COLO668 (cell line): ENCODE data around the gene EVC2.

Source experiments
- DNase-seq: peaks from one replicate; lab custom pipeline; 2025; ENCODE audit not compliant: unreplicated experiment; lab: John Stamatoyannopoulos, UW

Gene EVC2

GRCh38 chr4:5715357-5715756, 7.0 kb upstream of the EVC2 start:
- DNase-seq, result no peak

DNA sequence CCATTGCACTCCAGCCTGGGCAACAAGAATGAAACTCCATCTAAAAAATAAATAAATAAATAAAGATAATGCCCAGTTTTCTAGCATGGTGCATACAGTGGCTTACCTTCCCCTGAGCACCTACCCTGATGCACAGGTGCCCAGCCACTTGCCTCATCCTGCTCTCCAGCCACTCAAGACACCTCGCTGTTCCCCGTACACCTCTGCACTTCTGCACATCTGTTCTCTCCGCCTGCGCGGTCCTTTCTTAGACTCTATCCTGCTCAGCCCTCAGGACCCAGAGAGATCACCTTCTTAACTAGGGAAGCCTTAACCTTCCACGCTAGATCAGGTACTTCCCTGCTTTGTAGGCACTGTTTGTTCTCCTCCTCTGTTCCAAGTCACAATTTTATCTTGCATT, 5.5 kb upstream of the EVC2 start:
- no peak for DNase-seq

- DNase-seq, result no peak
Observed at GRCh38 chr4:5712931-5713330, 4.6 kb upstream of the EVC2 start.

DNA sequence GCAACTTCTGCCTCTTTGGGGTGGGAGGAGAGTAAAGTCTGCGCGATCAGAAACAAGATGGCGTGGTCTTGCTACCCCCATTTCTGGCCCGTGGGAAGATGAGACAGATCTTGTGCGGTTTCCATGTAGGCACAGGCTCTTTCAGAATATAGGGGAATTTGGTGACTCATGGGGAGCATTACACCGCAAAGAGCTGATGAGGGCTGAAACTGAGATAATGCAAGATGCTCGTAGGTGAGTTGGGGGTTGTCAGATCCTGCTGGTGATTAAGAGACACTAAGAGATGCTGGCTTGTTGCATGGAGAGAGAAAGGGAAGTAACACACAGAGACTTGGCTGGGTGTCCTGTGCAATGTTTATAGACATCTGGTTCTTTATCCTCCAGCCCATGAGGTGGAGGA, 4.2 kb upstream of the EVC2 start:
- no peak for DNase-seq

- DNase-seq, result no peak
Observed at GRCh38 chr4:5711479-5712184, 3.3 kb upstream of the EVC2 start.

DNA sequence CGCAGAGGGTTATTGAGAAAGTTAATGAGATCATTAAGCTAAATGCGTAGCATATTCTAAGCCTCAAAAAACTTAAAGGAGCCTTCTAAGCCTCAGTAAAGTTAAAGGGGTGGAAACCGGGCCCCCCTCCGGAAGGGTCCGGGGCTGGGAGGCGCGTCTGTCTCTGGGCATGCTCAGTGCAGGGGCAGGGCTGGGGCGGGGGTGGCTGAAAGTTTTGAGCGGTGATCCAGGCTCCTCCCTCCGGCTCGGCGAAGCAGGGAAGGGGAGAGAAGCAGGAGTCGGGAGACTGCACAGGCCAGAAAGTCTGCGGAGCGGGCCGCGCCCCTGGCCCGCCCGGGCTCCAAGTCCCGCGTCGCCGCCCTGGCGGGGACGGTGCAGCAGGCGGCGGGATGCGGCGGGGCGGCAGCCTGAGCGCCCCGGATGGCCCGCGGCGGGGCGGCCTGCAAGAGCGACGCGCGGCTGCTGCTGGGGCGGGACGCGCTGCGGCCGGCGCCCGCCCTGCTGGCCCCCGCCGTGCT, 2.7 kb upstream of the EVC2 start, which contains the start of gene EVC:
Gene EVC, plus strand, starts transcription at position 241 of the 518 bp plus-strand sequence. Its CDS starts 180 bp downstream, at position 421.
- peak; percentile 75 for DNase-seq

DNA sequence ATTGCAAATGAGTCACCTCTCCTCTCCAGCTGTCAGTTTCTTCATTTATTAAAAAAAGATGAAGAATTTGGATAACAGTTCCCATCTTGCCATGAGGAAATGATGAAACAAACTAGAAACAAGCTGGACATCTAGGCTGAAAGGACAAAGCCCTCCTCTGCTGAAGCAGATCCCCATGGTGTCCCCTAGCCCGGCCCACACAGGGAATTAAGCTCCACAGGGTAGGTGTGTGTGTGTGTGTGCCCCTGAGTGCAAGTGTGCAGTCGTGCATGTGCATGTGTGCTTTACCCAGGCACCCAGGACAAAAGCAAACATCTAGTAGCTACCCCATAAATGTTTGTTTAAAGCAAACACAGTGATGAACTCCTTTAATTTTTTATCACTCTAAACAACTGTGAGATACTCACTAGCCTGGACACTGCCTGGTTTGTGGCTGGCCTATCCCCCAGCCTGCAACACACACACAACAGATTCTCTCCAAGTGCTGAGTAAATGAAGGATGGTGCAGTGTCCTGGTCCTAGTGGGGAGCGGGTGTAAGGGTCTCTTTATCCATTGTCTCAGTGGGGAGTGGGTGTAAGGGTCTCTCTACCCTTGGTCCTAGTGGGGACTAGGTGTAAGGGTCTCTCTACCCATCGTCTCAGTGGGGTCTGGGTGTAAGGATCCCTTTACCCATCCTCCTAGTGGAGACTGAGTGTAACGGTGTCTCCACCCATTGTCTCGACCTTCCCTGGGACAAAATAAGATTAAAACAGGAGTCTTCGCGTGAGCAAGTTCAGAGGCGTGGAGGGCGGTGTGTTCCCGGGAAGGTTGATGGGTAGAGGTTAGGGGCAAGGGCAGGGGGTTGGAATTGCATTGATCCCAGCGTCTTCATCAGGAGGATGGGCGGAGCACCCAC, 2.0 kb upstream of the EVC2 start:
- peak; percentile 54 for DNase-seq

DNA sequence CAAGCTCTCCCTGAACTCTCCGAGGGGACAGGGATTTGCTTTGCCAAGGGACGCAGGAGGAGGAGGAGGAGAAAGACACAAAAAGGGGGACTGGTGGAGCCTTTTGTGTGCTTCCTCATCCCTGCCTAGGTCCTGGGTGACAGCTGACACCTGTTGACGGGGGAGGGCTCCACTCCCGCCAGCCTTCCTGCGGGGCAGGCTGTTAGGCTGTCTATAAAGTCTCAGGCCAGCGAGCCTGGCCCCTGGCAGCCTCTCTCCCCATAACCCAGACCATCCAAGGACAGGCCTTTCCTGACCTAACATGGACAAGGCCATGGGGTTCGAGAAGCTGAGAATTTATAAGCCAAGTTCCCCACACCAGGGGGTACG, 832 bp upstream of the EVC2 start:
- peak; percentile 68 for DNase-seq

DNA sequence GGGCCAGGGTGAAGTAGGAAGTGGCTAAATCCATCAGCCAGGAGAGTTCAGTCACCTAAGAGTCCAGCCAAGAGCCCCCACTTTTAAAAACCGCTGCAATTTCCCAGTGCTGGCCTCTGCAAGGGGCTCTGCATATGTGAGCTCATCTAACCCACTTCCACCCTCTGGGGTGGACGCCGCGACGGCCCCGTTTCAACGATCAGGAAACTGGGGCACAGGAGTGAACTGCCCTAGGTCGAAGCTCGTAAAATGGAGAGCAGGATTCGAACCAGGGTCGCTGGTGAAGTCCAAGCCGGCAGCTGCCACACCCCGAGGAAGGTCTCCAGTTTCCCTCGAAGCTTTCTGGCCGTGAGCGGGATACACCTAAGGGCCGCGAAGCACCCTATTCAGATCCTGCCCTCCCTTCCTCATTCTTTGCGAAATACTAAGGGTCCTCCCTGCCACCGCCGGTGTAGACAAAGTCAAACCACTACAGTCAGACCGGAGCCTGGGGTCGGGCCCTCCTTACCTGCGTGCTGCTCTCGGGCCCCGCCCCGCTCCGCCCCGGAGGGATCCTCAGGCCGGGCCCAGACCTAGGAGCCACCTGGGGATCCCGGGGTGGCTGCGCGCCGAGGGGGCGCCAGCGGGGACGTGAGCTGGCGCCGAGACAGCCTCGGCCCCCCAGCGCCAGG, 446 bp downstream of the EVC2 start:
- DNase-seq, result peak; percentile 61

- no peak for DNase-seq
Observed at GRCh38 chr4:5707366-5707765, 993 bp downstream of the EVC2 start.

DNA sequence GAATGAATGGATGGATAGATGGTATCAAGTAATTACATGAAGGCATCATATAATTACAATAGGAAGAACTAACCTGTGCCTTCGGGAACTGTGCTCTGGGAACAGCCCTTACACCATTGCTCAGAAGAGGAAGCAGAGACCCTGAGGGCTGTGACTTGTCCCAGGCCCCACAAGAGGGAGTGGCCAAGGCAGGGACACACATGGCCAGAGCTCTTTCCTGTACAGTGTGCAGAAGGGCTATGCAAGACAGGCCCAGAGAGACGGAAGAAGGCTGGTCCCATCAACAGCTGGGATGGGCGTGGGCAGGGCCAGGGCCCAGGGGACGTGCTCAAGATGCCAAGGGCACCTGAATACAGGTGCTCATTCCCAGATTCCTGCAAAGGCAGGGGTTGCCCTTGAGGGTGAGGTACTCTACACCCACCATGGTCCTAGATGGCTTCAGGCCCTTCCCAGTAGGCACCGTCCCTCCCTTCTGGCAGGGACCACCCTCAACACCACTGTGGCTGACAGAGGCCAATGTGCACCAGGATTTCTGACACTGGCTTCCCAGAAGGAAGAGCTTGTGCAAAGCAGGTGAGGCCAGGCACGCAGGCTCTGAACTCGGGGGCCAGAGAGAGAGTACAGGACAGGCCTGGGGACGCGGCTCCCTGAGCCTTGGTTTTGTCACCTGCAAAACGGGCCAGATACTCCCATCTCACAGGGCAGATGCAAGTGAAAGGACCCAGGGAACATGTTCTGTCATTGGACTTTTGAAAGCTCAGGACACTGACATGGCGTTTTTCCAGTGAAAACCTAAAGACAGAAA, 1.7 kb downstream of the EVC2 start:
- DNase-seq, result peak; percentile 6

GRCh38 chr4:5705647-5706320, 2.6 kb downstream of the EVC2 start:
- DNase-seq, result no peak

DNA sequence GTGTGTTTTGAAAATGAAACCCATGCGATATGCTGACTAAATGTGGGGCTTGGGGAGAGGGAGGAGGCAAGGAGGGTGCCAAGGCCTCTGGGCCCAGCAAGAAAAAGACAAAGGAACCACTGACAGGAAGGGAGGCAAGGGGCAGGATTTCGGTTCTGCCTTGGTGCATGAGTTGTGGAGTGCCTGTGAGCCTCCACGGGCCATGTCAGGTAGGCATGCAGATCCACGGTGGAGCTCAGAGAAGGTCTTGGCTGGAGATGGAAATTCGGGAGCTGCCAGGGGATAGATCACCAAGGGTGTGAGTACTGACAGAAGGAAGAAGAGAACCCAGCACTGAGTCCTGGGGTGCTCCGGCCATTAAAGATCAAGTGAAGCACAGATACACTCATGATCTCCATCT, 4.1 kb downstream of the EVC2 start:
- no peak for DNase-seq

GRCh38 chr4:5703831-5704230, 4.5 kb downstream of the EVC2 start:
- no peak for DNase-seq

DNA sequence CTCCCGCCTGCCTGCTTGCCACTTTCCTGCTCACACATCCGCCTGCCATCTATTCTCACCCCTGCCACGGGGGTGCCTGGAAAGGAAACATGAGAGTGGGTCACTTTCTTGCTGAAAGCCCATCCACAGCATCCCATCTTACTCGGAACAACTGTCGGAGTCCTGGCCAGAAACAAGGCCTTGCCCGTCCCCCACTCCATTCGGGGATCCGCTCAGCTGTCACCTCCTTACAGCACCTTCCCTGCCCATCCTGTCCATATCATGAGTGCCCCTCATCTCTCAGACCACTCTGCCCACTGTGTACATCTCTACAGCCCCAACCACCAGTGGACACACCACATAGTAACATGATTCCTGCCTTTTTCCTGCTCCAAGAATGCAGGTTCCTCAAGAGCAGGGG, 6.4 kb downstream of the EVC2 start:
- DNase-seq, result no peak

DNA sequence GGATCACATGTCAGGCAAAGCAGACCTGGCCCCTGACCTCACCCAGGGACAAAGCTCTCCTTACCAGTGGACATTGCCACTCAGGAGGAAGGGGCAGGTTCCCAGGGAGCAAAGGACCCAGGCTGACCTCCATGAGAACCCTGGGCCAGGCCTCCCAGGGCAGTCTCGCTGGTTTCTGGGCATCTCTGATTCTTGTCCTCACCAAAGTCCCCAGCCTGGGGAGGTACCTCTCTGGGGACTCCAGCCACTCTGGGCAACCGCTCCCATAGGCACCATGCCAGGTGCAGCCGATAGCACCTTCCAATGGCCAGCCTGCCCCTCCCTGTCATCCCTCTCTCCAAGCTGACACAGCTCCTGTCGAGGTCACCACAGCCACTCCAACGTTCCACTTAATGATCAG, 7.9 kb downstream of the EVC2 start:
- DNase-seq, result no peak

- no peak for DNase-seq
Observed at GRCh38 chr4:5696341-5696740, 12.0 kb downstream of the EVC2 start.

- no peak for DNase-seq
Observed at GRCh38 chr4:5693871-5694270, 14.5 kb downstream of the EVC2 start.

DNA sequence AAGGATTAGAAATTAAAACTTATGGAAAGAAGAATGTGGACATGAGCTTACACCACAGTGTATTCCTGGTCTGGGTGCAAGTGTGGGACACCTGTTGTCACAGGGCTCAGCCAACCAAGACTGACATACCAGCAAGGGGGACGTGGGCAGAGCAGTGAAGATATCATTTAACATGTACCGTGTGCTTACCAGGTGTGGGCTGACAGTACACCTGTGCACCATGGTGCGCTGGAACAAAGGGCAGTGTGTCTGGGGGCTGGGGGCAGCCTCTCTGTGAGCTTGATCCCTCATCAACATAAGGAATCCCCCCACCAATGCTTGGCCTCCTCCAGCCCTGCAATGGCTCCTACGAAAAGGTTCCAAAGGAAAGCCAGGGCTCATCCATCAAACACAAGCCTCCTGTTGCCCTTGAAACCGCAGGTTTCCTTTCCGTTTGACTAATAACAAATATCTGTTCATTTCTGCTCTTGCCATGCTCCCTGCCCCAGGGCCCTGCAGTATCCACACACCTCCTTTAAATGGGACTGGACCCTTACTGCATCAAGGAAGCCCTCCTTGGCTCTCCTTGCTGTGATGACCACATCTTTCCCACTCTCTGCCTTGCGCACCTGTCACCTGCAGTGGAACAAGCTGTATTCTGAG, 16.7 kb downstream of the EVC2 start:
- DNase-seq, result no peak

DNA sequence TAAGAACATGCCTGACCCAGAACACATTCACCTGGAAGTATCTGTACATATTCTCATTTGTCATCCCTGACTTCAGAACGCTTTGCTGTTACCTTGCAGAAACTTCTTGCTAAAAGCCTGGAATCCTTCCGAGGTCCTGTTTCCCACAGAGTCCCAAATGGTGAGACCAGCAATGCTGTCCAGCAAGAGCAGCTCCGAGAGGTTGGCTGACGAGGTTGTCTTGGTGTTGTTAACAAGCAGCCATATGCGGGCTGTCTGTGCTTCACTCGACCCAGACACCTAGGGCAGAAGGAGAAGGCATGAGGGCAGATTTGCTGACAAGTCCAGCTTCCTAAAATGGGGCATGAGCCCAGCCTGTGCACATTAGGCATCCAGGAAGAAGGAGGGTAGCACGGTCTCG, 19.3 kb downstream of the EVC2 start:
- DNase-seq, result no peak
